GM18498 (cell line): ENCODE data around the gene CACTIN.

Source experiments
- ATAC-seq: cut with Tn5 transposase; IDR thresholded peaks from one replicate; pipeline ENCODE4 v1.9.1; 2021; ENCODE audit warnings: mild to moderate bottlenecking, moderate library complexity; ENCODE audit not compliant: unreplicated experiment

CACTIN gene

DNA sequence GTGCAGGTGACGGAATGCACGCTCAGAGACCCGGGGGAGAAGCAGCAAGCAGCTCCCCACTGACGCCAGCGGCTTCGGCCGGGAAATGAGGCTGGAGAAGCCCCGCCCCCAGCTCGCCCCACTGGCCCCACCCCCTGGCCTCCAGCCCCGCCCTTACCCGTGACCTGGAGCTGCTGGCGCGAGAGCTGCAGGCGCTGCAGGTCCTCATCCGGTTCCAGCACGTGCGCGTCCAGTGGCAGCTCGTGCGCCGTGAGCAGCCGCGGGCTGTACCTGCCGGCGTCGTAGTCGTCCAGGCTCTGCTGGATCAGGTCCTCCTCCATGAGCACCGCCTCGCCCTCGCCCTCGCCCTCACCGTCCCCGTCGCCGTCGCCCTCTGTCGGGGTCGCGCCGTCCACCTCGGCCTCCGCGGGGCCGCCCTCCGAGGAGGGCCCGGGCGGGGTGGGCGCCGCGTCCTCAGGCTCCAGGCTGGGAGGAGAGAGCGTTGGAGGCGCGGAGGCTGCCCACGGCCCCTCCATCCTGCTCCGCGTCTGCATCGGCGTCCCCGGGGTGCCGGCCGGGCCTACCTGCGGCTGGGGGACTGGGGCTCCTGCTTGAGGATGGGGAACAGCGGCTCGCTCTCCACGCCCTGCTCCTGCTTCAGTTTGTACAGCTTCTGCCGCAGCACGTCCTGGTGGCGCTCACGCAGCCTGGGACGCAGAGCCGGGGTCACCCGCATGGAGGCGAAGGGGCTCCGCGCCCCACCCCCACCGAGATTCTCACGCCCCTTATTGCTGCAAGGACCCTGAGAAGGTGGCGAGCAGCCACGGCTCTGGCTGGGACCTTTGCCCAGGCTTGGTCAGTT, 13.5 kb downstream of the CACTIN start:
- ATAC-seq, result no peak

DNA sequence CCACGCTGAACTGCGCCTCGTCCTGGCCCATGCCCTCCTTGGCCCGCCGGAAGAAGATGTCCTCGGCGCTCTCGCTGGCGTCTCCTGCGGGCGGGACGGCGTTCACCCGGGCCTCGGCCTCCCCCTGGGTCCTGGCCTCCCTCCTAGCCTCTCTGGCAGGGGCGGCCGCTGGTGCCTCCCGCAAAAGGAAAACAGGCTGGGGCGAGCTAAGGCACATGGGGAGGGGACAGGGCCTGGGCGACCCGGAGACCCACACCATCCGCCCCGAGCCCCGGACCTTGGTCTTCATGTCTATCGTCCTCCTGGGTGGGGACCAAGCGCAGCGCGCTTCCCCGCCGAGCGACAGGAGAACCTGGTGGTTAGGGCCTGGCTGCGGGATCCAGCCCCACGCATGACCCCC, 14.3 kb downstream of the CACTIN start:
- no peak for ATAC-seq

DNA sequence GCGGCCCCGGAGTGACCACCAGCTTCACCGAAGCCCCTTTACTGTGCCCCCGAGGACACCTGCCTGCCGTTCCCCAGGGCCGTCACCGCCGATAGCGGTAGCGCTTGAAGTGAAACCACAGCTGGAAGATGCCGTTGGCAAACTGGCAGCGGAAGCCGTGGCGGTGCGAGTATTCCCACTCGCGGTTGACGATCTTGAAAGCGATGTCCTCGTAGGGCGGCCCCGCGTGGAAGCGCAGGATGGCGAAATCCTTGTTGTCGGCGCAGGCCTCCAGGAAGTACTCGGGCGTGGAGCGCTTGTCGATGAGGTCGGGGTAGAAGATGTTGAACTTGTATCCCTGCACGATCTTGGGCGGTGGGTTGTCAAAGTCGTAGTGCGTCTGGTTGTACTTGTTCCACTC, 14.7 kb downstream of the CACTIN start:
- ATAC-seq, result no peak

DNA sequence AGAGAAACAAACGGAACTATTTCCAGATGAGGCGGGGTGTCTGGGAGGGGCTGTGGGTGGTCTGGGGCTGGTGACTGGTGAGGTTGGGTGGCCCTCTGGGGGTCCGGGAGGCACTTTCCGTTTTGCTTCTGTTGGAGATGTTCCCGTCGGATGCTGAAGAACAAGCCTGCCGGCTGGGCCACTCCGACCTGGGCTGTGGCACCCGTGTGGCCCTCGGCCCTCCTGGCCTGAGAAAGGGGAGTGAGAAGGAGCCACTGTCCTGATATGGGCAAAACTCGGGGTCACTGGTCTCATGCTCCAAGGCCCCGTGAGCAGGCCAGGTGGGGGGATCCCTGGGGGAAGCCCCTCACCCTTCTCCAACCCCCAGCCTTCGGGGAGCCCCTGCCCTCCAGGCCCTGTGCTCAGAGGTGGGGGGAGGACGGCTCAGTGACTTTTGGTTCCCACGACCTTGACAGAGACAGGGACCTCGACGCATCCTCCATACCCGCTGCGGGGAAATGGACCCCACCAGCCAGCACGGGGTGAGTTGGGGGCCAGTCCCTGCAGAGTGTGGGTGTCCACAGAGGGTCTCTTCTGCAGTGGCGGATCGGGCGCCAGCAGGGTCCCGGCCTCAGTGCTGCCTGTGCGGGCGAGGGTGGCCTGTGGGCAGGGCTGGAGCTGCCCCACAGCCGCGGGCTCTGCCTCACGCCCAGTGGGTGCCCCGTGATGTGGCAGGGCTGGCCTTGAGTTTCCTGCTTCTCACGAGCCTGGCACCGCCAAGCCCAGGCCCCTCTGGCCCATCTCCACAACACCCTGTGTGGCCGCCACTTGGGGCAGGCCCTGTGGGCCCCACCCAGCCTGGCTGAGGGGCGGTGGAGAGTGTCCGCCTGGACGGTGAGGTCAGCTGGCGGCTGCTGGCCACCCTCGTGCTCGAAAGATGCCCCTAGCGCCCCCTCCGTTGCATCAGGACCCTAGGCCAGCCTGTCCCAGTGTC, 15.6 kb downstream of the CACTIN start:
- ATAC-seq, result no peak

DNA sequence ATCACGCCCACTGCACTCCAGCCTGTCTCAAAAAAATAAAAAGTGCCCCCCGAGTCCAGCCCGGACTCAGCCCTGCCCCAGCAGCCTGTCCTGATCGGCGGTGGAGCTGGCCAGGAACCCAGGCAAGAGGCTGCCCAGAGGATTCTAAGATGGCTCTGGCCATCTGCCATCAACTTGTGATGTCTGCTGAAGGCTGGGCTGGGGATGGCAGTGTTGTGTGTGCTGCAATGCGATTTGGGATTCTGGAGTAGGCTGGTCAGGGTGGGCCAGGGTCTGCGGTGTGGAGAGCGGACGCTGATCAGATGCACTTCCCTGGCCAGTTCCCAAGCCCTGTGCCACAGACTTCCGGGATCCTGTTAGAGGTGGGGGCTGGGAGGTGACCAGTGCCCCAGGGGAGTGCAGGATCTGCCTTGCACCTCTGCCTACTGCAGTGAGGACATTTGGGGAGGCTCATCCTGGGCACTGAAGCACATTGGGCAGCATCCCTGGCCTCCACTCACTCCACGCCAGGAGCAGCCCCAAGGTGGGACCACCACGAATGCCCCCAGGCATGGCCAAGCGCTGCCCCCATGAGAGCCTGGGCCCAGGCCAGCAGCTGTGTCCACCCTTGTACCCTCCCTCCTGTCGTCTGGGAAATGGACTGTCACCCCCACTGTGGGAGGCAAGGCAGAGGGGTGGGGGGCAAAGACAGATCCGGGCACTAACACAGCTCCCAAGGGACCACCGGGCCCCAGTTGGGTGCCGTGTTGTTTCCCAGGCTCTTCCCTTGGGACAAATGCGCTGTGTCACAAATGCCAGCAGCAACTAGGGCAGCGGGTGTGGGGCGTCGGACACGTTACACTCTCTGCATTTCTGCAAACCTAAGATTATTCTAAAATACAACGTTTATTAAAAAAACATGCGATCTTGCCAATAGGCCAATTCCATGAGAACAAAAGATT, 16.5 kb downstream of the CACTIN start:
- no peak for ATAC-seq

DNA sequence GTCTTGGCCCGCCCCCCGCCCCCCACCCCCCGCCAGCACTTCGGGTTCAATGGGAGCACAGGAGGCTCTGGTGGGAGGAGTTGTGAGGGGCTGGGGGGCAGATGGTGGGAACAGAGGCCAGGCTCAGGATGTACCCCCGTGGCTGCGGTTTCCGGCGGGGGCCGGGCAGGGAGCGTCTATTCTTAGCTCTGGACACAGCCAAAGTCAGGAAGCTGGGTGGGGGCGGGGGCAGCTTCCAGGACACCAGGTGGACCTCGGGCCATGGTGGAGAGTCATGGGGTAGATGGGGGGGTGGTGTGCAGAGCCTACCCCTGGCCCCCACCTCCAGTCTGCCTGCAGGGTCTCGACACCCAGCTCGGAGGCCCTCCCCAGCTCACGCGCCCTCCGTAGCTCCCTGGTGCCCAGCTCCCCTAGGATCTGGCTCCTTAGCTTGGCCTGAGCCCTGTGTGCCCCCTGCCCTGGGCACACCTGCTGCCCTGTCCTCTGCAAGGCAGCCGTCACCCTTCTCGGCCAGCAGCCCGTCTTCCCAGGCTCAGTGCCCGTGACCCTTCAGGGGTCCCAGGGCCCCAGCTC, 17.8 kb downstream of the CACTIN start:
- no peak for ATAC-seq

DNA sequence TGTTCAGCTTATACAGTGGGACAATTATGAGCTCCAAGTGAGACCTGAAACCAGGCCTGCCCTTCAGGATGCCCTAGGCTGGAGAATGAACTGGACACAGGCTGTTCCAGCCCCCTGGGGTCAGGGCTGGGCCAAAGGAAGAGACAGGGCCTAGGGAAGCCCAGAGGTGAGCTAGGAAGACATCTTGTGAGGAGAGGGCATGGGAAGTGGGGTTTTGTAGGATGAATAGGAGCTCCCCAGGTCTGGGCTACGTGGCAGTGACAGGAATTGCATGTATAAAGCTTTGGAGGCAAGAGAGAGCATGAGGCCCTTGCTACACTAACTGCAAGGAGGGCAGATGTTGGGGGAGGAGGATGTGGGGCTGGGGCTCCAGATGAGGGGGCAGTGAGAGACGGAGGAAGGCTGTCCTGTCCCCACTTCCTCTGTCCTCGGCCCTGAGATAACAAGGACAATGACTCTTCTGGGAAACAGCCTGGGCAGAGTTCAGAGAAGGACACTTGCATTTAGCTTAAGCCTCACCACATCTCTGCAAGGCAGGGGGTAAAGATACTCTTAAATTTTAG, 18.4 kb downstream of the CACTIN start:
- ATAC-seq, result no peak

DNA sequence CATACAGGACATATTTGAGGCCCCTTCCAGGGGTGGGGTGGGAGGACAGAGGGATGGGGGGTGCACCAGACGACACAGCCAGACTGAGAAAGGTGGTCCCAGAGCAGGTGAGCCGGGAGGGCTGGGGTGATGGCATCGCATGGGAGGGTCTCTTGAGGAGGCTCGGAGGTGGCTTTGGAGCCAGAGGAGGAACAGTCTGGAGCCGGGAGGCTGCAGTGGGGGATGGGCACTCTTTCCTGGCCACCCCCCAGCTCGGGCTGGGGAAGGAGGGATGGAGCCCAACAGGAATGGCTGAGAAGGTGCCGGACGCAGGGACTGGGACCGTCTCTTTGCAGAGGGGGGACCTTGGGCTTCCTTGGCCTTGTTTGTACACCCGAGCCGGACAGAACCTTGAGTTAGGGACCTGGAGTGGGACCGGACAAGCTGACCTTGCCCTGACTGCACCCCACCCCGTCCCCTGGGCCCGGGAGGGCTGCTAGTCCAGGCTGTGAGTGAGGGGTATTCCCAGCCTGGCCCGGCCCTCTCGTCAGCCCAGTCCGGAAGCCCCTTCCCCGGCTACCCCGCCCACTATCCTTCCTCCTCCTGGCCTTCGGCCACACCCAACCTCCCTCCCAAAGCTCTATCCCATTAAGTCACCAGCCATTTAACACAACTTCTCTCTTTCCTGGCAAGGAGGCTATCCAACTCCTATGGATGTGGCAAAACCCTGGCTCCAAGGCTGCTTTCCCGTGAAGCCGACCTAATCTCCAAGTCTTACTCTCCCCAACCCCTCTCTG, 19.1 kb downstream of the CACTIN start:
- no peak for ATAC-seq

DNA sequence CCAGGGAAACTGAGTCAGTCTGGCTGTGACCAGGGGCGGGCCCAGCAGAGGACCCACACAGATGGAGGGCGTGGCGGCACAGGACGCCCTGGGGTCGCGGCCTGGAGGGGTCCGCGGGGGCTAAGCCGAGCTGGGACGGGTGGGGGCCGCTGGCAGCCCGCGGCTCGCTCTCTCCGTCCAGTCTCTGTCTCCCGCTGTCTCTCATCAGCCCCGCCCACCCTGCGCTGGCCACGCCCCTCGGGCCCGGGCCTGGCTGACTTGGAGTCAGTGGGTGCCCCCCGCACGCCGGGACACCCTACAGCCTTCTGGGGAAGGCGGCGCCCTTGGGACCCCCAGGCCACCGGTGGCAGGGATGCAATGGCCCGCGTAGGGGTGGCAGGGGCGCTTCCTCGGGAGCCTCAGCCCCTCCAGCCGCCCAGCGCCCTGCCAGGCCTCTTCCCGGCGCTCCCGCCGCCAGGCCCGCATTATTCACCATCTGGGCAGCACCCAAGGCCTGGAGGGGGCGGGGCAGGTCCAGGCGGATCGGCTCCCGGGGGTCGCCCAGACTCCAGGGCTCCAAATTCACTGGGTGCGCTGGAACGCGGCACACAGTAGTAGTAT, 19.8 kb downstream of the CACTIN start, which contains the start of gene TBXA2R:
Gene TBXA2R, minus strand, starts transcription at position 186 of the 600 bp plus-strand sequence. CDS start 6,241 bp downstream, outside the sequence.
- no peak for ATAC-seq

DNA sequence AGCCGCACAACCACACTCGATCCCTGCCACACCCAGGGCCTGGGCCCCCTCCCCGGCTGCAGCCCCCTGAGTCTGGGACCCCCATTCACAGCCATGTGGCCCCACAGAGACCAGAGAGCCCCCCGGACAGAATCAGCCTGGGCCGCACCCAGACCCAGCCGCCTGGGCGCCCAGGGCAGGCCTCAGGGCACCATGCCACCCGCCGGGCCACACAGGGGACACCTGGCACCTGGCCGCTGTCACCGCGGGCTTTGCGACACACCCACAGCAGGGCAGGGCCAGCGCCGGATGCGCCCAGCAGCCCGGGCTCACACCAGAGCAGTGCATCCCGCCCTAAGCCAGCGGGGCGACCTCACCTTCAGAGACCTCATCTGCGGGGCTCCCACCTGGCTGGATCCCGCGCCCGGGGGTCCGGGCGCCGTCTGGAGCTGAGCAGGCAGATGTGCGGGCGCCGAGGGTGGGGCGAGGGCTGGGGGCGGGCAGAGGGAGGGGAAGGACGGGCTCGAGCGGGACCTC, 20.4 kb downstream of the CACTIN start:
- no peak for ATAC-seq

DNA sequence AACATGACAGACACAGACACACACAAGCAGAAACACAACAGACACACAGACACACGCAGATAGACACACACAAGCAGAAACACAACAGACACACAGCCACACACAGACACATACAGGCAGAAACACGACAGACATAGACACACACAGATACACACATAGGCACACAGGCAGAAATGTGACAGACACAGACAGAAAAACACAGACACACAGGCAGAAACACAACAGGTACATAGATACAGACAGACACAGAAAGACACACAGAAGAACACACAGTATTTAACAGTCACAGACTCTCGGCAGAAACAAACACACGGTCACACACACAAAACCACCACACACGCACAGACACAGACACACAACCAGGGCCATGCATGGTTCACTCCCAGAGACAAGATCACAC, 20.8 kb downstream of the CACTIN start:
- ATAC-seq, result no peak

DNA sequence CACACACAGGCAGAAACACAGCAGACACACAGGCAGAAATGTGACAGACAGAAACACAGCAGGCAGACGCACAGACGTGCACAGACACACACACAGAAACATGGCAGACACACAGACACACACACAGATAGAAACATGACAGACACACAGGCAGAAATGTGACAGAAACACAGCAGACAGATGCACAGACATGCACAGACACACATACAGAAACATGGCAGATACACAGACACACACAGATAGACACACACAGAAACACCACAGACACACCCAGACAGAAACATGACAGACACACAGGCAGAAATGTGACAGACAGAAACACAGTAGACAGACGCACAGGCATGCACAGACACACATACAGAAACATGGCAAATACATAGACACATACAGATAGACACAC, 21.2 kb downstream of the CACTIN start:
- no peak for ATAC-seq

DNA sequence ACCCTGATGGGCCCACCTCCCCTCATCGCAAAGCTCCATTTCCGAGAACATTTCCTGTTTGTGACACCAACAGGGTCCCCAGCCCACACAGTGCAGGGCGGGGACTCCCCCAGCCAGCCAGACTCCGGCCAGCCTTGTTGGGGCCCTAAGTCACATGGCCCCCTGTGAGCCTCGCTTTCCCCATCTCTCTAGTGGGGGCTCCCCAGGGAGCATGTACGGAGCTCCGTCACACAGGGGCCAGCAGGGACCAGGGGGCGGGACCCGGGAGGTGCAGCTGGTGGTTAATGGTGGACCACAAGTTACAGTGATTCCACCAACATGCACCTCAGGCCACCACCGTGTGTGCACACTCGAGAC, 21.6 kb downstream of the CACTIN start:
- ATAC-seq, result no peak

DNA sequence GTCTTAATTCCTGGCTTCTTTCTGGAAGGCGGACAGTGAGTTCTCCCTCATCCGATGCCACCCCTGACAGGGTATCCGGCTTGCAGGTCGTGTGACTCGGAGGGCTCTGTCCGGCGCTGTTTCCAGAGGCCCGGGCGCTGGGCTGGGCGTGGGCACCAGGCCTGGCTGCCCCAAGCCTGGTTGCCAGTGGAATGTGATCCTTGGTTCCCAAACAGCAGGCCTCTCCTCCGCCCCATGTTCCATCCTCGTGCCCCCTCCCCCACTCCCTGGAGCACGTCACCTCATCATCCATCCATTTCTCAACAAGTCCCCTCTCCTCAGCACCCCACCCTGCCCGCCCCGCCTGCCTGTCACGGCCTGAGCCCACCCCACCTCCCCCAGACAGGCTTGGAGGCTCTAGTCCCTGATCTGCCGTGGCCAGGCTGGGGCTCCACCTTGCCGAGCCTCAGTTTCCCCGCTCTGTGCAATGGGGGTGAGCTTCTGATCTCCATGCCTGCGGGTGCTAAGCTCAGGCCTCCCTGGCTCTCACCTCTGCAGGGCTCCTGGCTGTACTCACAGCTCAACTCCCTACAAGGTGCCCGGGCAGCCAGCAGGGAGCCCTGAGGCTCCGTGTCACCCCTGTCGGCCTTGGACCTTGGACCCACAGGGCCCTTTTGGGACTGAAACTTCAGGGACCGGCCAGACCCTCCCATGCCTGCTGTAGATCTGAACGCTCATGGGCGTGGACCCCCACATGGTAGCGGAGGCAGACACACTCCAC, 22.2 kb downstream of the CACTIN start:
- no peak for ATAC-seq

DNA sequence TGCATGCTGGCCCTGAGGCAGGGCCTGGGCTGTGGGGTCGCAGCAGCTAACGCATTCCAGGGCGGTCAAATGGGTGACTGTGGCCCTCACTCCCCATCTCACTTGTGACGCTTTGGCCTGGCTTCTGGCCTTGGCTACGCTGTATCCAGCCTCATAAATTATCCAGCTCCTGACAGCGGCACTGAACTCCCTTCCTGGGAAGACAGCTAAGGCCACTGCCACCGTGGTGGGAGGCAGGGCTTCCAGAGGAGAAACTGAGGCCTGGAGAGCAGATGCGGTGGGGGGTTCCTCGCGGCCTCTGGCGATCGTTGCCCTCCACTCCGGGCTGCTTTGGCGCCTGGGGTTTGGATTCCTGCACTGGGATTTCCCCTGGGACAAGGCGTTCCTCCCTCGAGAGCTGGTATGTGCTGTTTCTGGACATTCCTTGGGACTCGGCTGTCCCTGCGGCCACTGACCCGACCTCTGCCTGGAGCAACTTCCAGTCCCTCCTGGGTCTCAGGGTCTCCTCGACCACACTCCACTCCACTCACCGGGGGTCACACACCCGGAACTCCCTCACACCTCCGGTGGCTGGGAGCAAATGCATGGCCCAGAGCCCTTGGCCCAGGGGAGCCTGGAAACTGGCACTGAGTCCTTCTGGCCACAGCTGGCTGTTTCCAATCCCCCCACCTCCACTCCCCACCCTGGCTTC, 23.3 kb downstream of the CACTIN start:
- ATAC-seq, result no peak

DNA sequence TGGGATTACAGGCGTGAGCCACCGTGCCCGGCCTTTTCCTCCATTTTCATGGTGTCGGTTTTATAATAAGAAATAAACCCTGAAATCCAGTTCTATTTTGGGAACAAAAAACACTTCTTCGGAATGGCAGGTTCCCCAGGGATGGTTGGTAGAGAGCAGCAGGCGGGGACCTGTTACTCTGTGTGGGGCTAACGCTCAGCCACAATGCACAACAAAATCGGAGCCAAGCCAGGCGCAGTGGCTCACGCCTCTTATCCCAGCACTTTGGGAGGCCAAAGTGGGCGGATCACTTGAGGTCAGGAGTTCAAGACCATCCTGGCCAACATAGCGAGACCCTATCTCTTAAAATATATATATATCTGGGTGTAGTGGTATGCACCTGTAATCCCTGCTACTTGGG, 25.6 kb downstream of the CACTIN start:
- ATAC-seq, result no peak

DNA sequence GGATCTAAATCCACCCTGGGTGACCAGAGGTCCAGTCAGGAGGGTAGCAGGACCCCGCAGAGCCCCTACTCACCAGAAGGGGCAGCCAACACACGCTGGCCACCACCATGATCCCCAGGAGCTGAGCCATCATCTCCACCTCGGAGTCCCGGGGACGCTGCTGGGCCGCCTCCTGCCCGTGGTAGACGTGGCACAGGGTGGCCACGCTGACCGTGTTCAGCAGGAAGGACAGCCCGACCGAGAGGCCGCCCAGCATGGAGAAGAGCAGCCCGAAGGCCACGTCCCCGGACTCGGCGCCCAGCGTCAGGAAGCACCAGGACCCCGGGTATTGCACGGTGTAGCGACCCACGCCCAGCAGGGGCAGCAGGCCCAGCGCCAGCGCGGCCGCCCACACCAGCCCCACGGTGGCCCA, 26.8 kb downstream of the CACTIN start:
- no peak for ATAC-seq
